Psoas muscle (tissue), 8 donors: Measurements from ENCODE around the gene CAPN2. TPM values are rescaled to one million over a fixed set of nuclear protein-coding genes. Genes with fewer than 3 reads are reported as not detected.

Experiments used
- ATAC-seq, 4 donors: fragments of 200-7000 bp; cut with Tn5 transposase; one replicate each; pipeline ENCODE4 v1.9.1; 2020; ENCODE audit warnings: moderate library complexity in 3 of 4, mild to moderate bottlenecking in 2 of 4
- DNase-seq, 2 donors: peaks; one replicate each; pipeline ENCODE4 v3.0.0-alpha.2; 2020
- H3K27ac ChIP-seq: fragments of 200-600 bp; one replicate; pipeline ENCODE4 v1.8.0; 2022
- H3K27me3 ChIP-seq, 3 donors: fragments of 200-600 bp in 1 of 3; one replicate each; pipeline versions ENCODE4 v1.6.1 to v1.8.0; 2013 to 2022; ENCODE audit warnings: low read length in 2 of 3, mild to moderate bottlenecking in 2 of 3, moderate library complexity in 1 of 3; ENCODE audit not compliant: insufficient read depth in 3 of 3
- H3K36me3 ChIP-seq, 2 donors: fragments of 200-600 bp in 1 of 2; one replicate each; pipeline versions ENCODE4 v1.6.1 to v1.8.0; 2013 to 2022; ENCODE audit warnings: low read depth in 1 of 2, mild to moderate bottlenecking in 1 of 2, moderate library complexity in 1 of 2; ENCODE audit not compliant: insufficient read depth in 1 of 2
- H3K4me1 ChIP-seq: fragments of 200-600 bp; one replicate; pipeline ENCODE4 v1.8.0; 2022
- H3K4me3 ChIP-seq: fragments of 200-600 bp; one replicate; pipeline ENCODE4 v1.8.0; 2022; ENCODE audit warnings: mild to moderate bottlenecking
- H3K9me3 ChIP-seq: fragments of 200-600 bp; one replicate; pipeline ENCODE4 v1.8.0; 2022
- WGBS, 3 donors: extraction: QIAGEN DNeasy Blood & Tissue Kit; methylation state at CpG; one replicate each; pipeline versions ENCODE4 v1.1.6 to v1.1.7; 2013; 5-methylcytosine and 5-hydroxymethylcytosine counted together
- intact Hi-C, 2 donors: fragments of 100-400 bp; cut with DNase I; formaldehyde crosslinking; loops; one replicate each; pipeline versions ENCODE4 v1.11.0 to v1.14.2; 2022
- polyA plus RNA-seq, 3 donors: library from polyadenylated mRNA; stranded (reverse); fragments of 200-250 nt; gene quantifications; one replicate each; pipeline ENCODE4 v1.2.3, GENCODE V29; 2013
- total RNA-seq, 4 donors: library from RNA; stranded (reverse); fragmentation: NEBNext Ultra II Directional in 2 of 4; extraction: Animal tissue kit (Norgen Biotek cat#: 25700) in 2 of 4; gene quantifications; one replicate each; pipeline versions ENCODE4 v1.2.1 to v1.2.4, GENCODE V29; 2021 to 2023
- TF ChIP-seq, protein P1 (sequence below): fragments of 200-600 bp; IDR thresholded peaks from one replicate; pipeline ENCODE4 v1.8.0; 2022; ENCODE audit warnings: antibody characterized with exemption
- donor health status: healthy with polysubstance abuse.
- donor health status: DM: no; HTN: no; CAD: no; lungs with moderate emphysema.
- donor health status: Bipolar disorder and iron deficiency.
- donor health status: healthy.
- donor health status: DM: yes; HTN: yes; CAD: no.
- donor health status: DM: no; HTN: no; CAD: no.
- donor health status: DM: no; HTN: no; CAD: no.
- donor health status: DM: yes; HTN: yes; CAD: no.

CAPN2 gene
- total and polyA plus RNA-seq, 7 donors = 47.6 to 157 (median 105) TPM

DNA sequence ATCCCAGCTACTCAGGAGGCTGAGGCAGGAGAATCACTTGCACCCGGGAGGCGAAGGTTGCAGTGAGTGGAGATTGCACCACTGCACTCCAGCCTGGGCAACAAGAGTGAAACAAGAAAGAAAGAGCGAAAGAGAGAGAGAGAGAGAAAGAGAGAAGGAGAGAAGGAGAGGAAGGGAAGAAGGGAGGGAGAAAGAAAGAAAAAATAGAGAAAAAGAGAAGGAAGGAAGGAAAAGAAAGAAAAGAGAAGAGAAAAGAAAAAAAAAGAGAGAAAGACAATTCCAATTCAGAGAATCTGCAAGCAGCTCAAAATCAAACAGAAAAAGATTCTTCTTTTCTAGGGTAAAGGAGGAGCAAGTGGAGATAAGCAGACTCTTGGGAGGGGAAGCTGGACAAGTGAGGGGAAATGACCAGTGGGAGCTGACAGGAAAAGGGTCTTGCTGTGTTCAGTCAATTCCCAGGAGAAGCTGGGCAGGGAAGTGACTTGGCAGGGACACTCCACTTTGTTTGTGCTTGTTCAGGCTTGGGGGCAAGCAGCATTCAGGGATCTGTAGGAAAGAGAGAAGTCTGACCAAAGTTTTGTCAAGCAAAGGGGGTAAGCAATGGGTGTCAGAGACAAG is 3.6 kb upstream of the CAPN2 start:
- Histone ChIP-seq H3K36me3 (no peaks in the 10 kb centered on the region), H3K9me3 (no peaks in the 10 kb centered on the region), H3K4me1 (peaks cover 32% of the 10 kb centered on the region), H3K27ac (no peak overlapping the region), H3K27me3 (no peaks in the 10 kb centered on the region), H3K4me3 (no peak overlapping the region)
- 91 to 96% (median 94%) methylated on average over 3 of the region's 3 CpGs for WGBS, 3 donors
- TF ChIP-seq, protein P1, sequence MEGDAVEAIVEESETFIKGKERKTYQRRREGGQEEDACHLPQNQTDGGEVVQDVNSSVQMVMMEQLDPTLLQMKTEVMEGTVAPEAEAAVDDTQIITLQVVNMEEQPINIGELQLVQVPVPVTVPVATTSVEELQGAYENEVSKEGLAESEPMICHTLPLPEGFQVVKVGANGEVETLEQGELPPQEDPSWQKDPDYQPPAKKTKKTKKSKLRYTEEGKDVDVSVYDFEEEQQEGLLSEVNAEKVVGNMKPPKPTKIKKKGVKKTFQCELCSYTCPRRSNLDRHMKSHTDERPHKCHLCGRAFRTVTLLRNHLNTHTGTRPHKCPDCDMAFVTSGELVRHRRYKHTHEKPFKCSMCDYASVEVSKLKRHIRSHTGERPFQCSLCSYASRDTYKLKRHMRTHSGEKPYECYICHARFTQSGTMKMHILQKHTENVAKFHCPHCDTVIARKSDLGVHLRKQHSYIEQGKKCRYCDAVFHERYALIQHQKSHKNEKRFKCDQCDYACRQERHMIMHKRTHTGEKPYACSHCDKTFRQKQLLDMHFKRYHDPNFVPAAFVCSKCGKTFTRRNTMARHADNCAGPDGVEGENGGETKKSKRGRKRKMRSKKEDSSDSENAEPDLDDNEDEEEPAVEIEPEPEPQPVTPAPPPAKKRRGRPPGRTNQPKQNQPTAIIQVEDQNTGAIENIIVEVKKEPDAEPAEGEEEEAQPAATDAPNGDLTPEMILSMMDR = no peak
- intact Hi-C loops = no loop called here
- DNase-seq (no peak), ATAC-seq (no peak)

DNA sequence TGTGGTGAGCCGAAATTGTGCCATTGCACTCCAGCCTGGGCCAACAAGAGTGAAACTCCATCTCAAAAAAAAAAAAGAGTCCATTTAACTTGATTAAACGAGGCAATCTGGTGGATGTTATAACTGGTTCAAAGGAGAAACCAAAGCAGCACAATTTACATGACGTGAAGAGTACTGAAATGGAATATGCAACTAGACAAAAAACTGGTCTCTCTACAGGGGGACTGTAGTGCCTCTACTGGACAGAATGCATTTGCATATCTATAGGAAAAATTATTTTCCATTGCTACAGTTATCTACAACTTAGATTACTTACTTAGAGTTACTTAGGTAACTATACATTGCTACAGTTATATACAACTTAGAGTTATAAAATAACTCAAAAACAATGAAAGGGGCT is 2.7 kb upstream of the CAPN2 start:
- TF ChIP-seq, protein P1 = peak; percentile 28
- H3K27me3 ChIP-seq = no peaks in the 10 kb centered on the region
- DNase-seq (no peak), ATAC-seq (no peak)
- H3K4me3 ChIP-seq = no peak overlapping the region
- peaks cover 41% of the 10 kb centered on the region for H3K4me1 ChIP-seq
- H3K36me3 ChIP-seq = no peaks in the 10 kb centered on the region
- WGBS, 3 donors = 66 to 67% (median 66%) methylated on average over 3 of the region's 3 CpGs
- H3K9me3 ChIP-seq = no peaks in the 10 kb centered on the region
- intact Hi-C loops = no loop called here
- H3K27ac ChIP-seq = no peak overlapping the region

DNA sequence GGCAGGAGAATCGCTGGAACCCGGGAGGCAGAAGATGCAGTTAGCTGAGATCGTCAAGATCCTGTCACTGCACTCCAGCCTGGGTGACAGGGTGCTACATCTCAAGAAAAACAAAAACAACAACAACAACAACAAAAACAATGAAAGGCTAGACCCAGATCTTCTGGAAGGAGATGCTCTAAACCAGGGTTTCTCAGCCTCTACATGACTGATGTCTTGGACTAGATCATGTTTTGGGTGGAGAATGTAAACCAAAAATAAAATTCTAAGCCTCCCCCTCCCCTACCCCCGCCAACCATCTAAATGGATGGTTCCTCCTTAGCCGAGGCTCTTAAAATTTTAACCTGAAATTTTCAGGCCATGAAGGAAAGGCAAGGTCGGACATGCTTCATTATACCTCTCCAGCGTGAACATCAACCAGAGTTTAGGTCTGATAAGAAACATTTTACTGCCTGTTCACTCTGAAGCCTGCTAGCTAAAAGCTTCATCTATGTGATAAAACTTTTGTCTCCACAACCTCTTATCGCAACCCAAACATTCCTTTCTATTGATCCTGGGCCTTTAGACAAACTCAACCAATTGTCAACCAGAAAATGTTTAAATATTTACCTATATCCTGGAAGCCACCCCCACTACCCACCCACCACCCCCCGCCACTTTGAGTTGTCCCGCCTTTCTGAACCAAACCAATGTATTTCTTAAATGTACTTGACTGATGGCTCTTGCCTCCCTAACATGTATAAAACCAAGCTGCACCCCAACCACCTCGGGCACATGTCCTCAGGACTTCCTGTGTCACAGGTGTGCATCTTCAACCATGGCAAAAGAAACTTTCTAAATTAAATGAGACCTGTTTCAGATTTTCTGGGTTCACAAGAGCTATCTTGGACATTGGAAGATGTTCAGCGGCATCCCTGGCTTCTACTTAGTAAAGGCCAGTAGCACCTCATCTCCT is 1.9 kb upstream of the CAPN2 start:
- H3K4me3 ChIP-seq = no peak overlapping the region
- no peaks in the 10 kb centered on the region for H3K9me3 ChIP-seq
- no peaks in the 10 kb centered on the region for H3K27me3 ChIP-seq
- ATAC-seq (no peak), DNase-seq (no peak)
- no peaks in the 10 kb centered on the region for H3K36me3 ChIP-seq
- intact Hi-C loops = no loop called here
- TF ChIP-seq, protein P1 = no peak
- peaks cover 49% of the 10 kb centered on the region for H3K4me1 ChIP-seq
- no peak overlapping the region for H3K27ac ChIP-seq
- 89 to 94% (median 94%) methylated on average over 12 of the region's 12 CpGs for WGBS, 3 donors

DNA sequence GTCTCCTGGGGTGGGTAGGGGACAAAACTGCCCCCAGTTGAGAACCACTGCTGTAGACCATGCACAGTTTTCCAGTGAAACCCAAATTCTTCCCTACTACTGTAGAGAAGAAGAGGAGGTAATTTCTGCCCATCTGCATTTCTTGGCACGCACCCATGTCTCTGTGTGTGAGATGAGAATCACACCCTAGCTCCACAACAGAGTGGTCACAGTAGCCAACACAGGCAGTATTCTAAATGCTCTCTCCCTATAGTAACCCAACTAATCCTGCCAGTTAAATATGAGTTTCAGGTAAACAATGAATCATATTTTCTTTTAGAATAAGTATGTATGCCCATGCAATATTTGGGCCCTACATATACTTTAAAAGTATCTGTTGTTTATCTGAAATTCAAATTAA is 1.2 kb upstream of the CAPN2 start:
- H3K27ac ChIP-seq = no peak overlapping the region
- ATAC-seq (no peak), DNase-seq (no peak)
- WGBS, 3 donors = 64 to 83% (median 74%) methylated on average over 1 of the region's 1 CpG
- intact Hi-C loops = no loop called here
- peaks cover 53% of the 10 kb centered on the region for H3K4me1 ChIP-seq
- H3K27me3 ChIP-seq = no peaks in the 10 kb centered on the region
- H3K4me3 ChIP-seq = no peak overlapping the region
- TF ChIP-seq, protein P1 = no peak
- no peaks in the 10 kb centered on the region for H3K9me3 ChIP-seq
- H3K36me3 ChIP-seq = no peaks in the 10 kb centered on the region
